LNCAP (cell line): ENCODE results near the gene R3HCC1L.

Experiments
- CTCF ChIP-seq: fragments of 450-650 bp; IDR thresholded peaks from 2 replicates; pipeline ENCODE4 v1.5.1; 2017; ENCODE audit warnings: mild to moderate bottlenecking

The R3HCC1L gene

DNA sequence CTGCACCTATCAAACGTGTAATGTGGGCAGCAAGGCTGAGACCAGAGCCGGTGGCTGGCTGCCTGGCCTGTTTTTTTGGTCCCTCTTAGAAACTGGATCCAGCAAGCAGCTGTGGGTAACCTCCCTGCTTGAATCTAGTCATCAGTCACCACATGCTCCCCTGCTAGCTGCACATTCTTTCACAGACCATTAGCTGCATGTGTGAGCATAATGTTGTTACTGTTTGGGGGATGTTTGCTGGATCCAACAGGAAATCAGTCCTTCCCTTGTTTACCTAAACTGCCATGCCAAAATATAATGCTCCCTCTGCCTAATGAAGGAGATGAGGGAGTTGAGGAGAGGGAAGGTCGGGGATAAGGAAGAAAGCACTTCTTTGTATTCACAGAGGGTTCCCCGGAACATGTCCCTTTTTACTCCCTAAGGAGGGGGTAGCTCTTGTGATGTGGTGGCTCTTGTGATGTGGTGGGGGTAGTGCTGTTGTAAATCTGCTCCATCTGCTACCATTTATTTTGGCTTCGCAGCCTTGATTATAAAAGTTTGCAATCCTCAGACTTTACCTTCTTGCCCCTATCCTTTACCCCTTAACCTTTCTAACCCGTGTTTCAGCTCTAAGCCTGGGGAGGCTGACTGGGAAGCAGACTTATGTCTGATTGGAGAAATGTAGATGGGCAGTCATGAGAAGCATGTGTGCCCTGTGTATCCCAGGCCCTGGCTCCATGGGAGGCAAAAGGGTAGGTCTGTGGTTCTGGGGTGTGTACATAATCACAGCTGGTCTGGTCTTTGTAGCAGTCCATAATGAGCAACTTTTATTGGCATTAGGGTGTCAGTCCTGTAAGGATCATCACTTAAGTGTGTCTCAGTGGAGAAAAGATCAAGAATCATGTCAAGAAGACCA is 112.7 kb downstream of the R3HCC1L start:
- TF ChIP-seq CTCF: no peak

DNA sequence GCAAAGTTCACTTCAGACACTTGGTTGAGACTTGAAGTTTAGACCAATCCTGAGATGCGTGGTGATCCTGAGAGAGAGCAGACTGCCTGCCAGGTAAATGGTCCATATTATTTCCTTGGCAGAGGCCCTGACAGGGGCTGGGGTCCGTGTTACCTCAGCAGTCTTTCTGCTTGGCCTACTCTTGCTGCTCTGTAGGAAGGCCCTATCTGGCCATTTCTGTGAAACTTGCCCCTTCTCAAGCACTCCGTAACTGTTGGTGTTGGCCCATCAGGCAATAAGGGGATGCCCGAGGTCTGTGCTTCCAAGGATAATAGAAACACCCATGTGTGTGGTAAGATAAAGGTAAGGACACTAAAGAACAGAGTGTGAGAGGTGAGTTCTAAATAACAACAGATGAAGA is 113.6 kb downstream of the R3HCC1L start:
- no peak for TF ChIP-seq CTCF

GRCh38 chr10:98249134-98249533 is 114.7 kb downstream of the R3HCC1L start:
- TF ChIP-seq CTCF: no peak

GRCh38 chr10:98251399-98251798 is 116.9 kb downstream of the R3HCC1L start:
- TF ChIP-seq CTCF: no peak

GRCh38 chr10:98252464-98252863 is 118.0 kb downstream of the R3HCC1L start:
- TF ChIP-seq CTCF: no peak

DNA sequence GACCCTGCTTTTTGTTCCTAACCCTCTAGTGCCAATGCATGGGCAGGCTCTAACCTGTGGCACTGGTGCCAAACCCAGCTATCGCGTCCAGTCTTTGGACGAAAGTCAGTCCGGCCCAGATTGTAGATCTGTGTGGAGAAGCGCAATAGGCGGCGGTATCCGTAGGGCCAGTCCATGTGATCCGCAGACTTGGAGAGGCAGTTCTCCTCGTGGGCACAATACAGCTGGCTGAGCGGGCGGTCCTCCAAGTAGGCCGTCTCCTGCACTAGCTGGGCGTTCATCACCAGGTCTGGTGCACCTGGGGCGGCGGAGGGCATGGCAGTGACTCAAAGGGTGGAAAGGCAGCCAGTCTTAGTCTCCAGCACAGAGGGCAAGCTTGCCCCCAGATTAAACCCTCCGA is 119.0 kb downstream of the R3HCC1L start:
- no peak for TF ChIP-seq CTCF

DNA sequence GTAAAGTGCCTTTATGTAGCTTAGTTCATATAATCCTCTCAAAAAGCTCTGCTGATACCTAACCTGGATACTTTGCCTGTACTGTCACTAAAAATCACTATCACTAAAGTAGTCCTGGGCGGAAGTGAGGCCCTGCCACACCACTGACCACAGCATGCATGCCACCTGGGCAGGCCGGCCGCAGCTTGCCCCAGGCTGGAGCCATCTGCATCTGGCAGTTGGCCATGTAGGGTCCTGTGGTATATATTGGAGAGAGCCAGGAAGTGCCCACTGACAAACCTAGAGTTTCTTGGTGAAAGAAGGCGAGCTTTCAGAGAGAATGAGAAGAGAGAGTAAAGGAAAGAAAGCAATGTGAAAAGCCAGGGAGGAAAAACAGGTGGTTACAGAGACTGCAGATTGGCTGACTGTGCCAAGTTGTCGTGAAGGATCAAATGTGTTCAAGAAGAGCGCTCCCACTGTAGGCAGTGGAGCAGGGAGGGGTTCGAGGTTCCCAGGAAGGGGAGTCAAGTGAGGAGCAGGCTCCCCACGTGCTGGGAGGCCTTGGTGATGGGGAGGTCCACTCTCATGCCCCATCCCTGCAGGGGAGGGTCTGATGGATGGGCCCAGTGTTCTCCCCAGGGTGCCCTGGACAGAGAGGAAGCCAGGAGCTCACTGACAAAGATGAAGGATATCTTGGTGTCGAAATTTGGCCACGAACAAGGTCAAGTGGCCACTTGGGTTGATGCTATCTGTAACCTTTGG is 119.9 kb downstream of the R3HCC1L start:
- no peak for TF ChIP-seq CTCF
